BLaER1 treated with 17β-estradiol and CSF1 and Interleukin-3, amounts not matched to agents 10 nM and 100 nM (cell line): ENCODE measurements around the gene SNPH.
"Not testable (repeated sequence)": the region's sequence is repeated elsewhere in the genome, so short reads cannot be mapped to it uniquely, and the experiment has no call there.

Experiments used
- H3K27ac ChIP-seq, 11 experiments: shearing (Covaris generic); formaldehyde crosslinking; 2 replicates each; pipeline ENCODE4 v1.8.1; 2022
- H3K27me3 ChIP-seq, 11 experiments: shearing (Covaris generic); formaldehyde crosslinking; 2 replicates each; pipeline ENCODE4 v1.8.1; 2022
- H3K36me3 ChIP-seq, 11 experiments: shearing (Covaris generic); formaldehyde crosslinking; 2 replicates each; pipeline ENCODE4 v1.8.1; 2022
- H3K4me1 ChIP-seq, 10 experiments: shearing (Covaris generic); formaldehyde crosslinking; 2 replicates each; pipeline ENCODE4 v1.8.1; 2022
- H3K4me2 ChIP-seq, 11 experiments: shearing (Covaris generic); formaldehyde crosslinking; 2 replicates each; pipeline ENCODE4 v1.8.1; 2022
- H3K4me3 ChIP-seq, 10 experiments: shearing (Covaris generic); formaldehyde crosslinking; 2 replicates each; pipeline ENCODE4 v1.8.1; 2022
- H3K9ac ChIP-seq, 11 experiments: shearing (Covaris generic); formaldehyde crosslinking; 2 replicates each; pipeline ENCODE4 v1.8.1; 2022
- H3K9me3 ChIP-seq, 11 experiments: shearing (Covaris generic); formaldehyde crosslinking; replicated peaks in 1 of 11; 2 replicates each; pipeline ENCODE4 v1.8.1; 2022
- H4K20me1 ChIP-seq, 11 experiments: shearing (Covaris generic); formaldehyde crosslinking; 2 replicates each; pipeline ENCODE4 v1.8.1; 2022
- Cebpa-rat ChIP-seq, 11 experiments: shearing (Covaris generic); IDR thresholded peaks; 2 replicates each; pipeline ENCODE4 v1.8.1; 2022

Gene SNPH

GRCh38 chr20:1232286-1233111, 33.6 kb upstream of the SNPH start:
- Histone ChIP-seq H3K27me3 (peaks cover 5 to 12% (median 11%) of the 10 kb centered on the region in 11 experiments), H3K27ac (no peak overlapping the region), H3K9ac (no peak overlapping the region), H3K36me3 (no peaks in the 10 kb centered on the region), H4K20me1 (no peaks in the 10 kb centered on the region), H3K4me2 (no peak overlapping the region), H3K9me3 (no peaks in the 10 kb centered on the region), H3K4me3 (no peak overlapping the region), H3K4me1 (peaks cover 0 to 6% (median 0%) of the 10 kb centered on the region in 10 experiments; a peak in 4 of 20 replicates)
- no peak for TF ChIP-seq Cebpa-rat (IDR thresholded peaks at IDR 0.05)

GRCh38 chr20:1240549-1240948, 25.5 kb upstream of the SNPH start:
- H4K20me1 ChIP-seq: no peaks in the 10 kb centered on the region
- H3K4me1 ChIP-seq: peaks cover 5 to 9% (median 7%) of the 10 kb centered on the region in 10 experiments; a peak in 13 of 20 replicates
- H3K36me3 ChIP-seq: no peaks in the 10 kb centered on the region
- no peak for TF ChIP-seq Cebpa-rat (IDR thresholded peaks at IDR 0.05)
- H3K27ac ChIP-seq: no peak overlapping the region
- H3K4me2 ChIP-seq: no peak overlapping the region
- H3K27me3 ChIP-seq: no peaks in the 10 kb centered on the region
- no peaks in the 10 kb centered on the region for H3K9me3 ChIP-seq
- no peak overlapping the region for H3K4me3 ChIP-seq
- H3K9ac ChIP-seq: no peak overlapping the region

GRCh38 chr20:1241456-1241855, 24.6 kb upstream of the SNPH start:
- H3K9ac ChIP-seq: no peak overlapping the region
- no peak overlapping the region for H3K4me3 ChIP-seq
- H3K4me1 ChIP-seq: peaks cover 5 to 9% (median 7%) of the 10 kb centered on the region in 10 experiments; a peak in 13 of 20 replicates
- no peaks in the 10 kb centered on the region for H4K20me1 ChIP-seq
- H3K27me3 ChIP-seq: no peaks in the 10 kb centered on the region
- no peak for TF ChIP-seq Cebpa-rat (IDR thresholded peaks at IDR 0.05)
- no peaks in the 10 kb centered on the region for H3K36me3 ChIP-seq
- H3K9me3 ChIP-seq: no peaks in the 10 kb centered on the region
- H3K4me2 ChIP-seq: no peak overlapping the region
- no peak overlapping the region for H3K27ac ChIP-seq

DNA sequence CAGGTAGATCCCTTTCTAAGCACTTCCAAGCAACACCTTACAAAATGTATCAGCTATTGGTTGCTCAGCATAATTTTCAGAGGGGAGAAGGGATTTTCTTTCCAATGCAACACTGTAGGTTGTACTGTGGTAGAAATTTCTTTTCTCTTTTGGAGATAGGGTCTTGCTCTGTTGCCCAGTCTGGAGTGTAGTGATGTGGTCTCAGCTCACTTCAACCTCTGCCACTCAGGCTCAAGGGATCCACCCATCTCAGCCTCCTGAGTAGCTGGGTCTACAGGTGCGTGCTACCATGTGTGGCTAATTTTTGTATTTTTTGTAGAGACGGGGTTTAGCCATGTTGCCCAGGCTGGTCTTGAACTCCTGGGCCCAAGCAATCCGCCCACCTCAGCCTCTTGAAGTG, 24.0 kb upstream of the SNPH start:
- Histone ChIP-seq H3K4me2 (peak overlapping the region in 10 of 11 experiments; percentile 5 to 39 (median 26); a peak in 15 of 22 replicates), H3K4me1 (peaks cover 5 to 9% (median 7%) of the 10 kb centered on the region in 10 experiments; a peak in 13 of 20 replicates), H4K20me1 (no peaks in the 10 kb centered on the region), H3K36me3 (no peaks in the 10 kb centered on the region), H3K27ac (no peak overlapping the region), H3K9me3 (no peaks in the 10 kb centered on the region), H3K4me3 (no peak overlapping the region), H3K27me3 (no peaks in the 10 kb centered on the region), H3K9ac (no peak overlapping the region)
- no peak for TF ChIP-seq Cebpa-rat (IDR thresholded peaks at IDR 0.05)

- no peaks in the 10 kb centered on the region for H3K27me3 ChIP-seq
- H3K36me3 ChIP-seq: no peaks in the 10 kb centered on the region
- H3K9ac ChIP-seq: no peak overlapping the region
- H3K9me3 ChIP-seq: no peaks in the 10 kb centered on the region
- H3K27ac ChIP-seq: no peak overlapping the region
- peak overlapping the region in 10 of 11 experiments; percentile 5 to 39 (median 26); a peak in 14 of 22 replicates for H3K4me2 ChIP-seq
- peaks cover 5 to 9% (median 7%) of the 10 kb centered on the region in 10 experiments; a peak in 13 of 20 replicates for H3K4me1 ChIP-seq
- TF ChIP-seq Cebpa-rat (IDR thresholded peaks at IDR 0.05): no peak
- H4K20me1 ChIP-seq: no peaks in the 10 kb centered on the region
- no peak overlapping the region for H3K4me3 ChIP-seq
Measured at GRCh38 chr20:1242530-1242929, 23.6 kb upstream of the SNPH start.

GRCh38 chr20:1245578-1245977, 20.5 kb upstream of the SNPH start:
- Histone ChIP-seq H3K27ac (no peak overlapping the region), H4K20me1 (no peaks in the 10 kb centered on the region), H3K9ac (no peak overlapping the region), H3K4me3 (no peak overlapping the region), H3K4me1 (peaks cover 5 to 9% (median 7%) of the 10 kb centered on the region in 10 experiments; a peak in 13 of 20 replicates), H3K9me3 (peaks cover 0 to 1% (median 0%) of the 10 kb centered on the region in 11 experiments; a peak in 2 of 22 replicates), H3K36me3 (no peaks in the 10 kb centered on the region), H3K27me3 (no peaks in the 10 kb centered on the region), H3K4me2 (no peak overlapping the region)
- TF ChIP-seq Cebpa-rat (IDR thresholded peaks at IDR 0.05): no peak

DNA sequence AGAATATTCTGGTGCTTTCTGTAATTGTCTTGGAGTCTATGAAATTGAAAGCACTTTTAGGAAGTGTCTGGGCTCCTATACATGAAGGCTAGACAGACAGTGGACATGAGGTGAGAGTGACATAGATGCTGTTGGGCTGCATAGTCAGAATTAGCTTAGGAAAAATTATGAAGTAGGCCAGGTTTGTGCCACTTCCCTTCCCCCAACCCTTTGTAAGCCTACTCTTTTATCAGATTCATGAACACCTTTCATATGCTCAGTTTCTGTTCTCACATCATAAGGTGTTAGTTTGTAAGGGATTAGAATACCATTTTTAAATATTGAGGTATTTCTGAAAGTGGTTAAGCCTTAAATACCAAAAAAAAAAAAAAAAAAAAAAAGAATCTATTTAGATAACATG, 18.4 kb upstream of the SNPH start:
- no peak overlapping the region for H3K9ac ChIP-seq
- peaks cover 0 to 5% (median 0%) of the 10 kb centered on the region in 11 experiments; a peak in 2 of 22 replicates for H3K9me3 ChIP-seq
- no peaks in the 10 kb centered on the region for H4K20me1 ChIP-seq
- H3K36me3 ChIP-seq: no peaks in the 10 kb centered on the region
- H3K4me3 ChIP-seq: no peak overlapping the region
- peaks cover 0 to 2% (median 0%) of the 10 kb centered on the region in 10 experiments; a peak in 4 of 20 replicates for H3K4me1 ChIP-seq
- no peak overlapping the region for H3K27ac ChIP-seq
- TF ChIP-seq Cebpa-rat (IDR thresholded peaks at IDR 0.05): no peak
- H3K4me2 ChIP-seq: no peak overlapping the region
- H3K27me3 ChIP-seq: no peaks in the 10 kb centered on the region

- not testable (repeated sequence) for H3K9me3 ChIP-seq, H3K4me3 ChIP-seq, H3K4me2 ChIP-seq, H3K4me1 ChIP-seq, H3K36me3 ChIP-seq, H3K9ac ChIP-seq, H4K20me1 ChIP-seq, H3K27me3 ChIP-seq, H3K27ac ChIP-seq
Measured at GRCh38 chr20:1250282-1250681, 15.8 kb upstream of the SNPH start.

DNA sequence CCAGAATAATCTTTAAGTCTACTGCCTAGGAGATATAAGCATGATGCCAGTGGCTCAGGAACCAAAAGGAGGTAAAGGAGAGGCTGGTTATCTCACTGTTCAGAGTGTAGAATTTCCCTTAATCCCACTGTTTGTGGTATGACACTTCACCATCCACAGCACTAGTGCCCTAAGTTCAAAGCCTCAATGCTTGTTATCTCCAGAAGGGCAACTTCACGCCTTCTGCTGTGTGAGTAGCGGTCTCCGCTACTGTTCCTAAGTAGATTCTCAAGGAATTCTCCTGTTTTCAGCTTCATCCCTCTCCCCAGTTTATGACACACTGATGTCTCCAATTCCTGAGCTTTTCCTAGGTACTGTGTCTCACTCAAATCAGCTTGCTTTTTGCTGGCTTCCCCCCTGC, 13.7 kb upstream of the SNPH start:
- no peak overlapping the region for H3K4me2 ChIP-seq
- H3K9me3 ChIP-seq: peaks cover 3 to 17% (median 14%) of the 10 kb centered on the region in 11 experiments; a peak in 17 of 22 replicates
- H4K20me1 ChIP-seq: no peaks in the 10 kb centered on the region
- no peak overlapping the region for H3K27ac ChIP-seq
- TF ChIP-seq Cebpa-rat (IDR thresholded peaks at IDR 0.05): no peak
- no peaks in the 10 kb centered on the region for H3K27me3 ChIP-seq
- no peak overlapping the region for H3K9ac ChIP-seq
- H3K36me3 ChIP-seq: no peaks in the 10 kb centered on the region
- no peak overlapping the region for H3K4me3 ChIP-seq
- no peaks in the 10 kb centered on the region for H3K4me1 ChIP-seq

DNA sequence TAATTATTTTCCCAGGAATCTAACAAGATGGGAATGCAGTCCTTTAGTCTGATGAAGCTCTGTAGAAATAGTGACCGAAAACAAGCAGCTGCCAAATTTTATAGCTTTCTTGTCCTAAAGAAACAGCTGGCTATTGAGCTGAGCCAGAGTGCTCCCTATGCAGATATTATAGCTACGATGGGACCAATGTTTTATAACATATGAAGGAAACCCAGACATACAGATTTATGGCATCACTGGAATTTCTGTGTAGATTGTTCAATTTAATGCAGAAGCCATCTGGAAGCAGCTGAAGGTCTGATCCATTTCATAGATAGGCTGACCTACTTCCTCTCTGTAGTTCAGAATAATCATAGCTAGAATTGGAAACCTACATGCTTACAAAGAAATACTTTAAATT, 11.8 kb upstream of the SNPH start:
- Histone ChIP-seq H3K36me3 (no peaks in the 10 kb centered on the region), H3K4me1 (no peaks in the 10 kb centered on the region), H4K20me1 (no peaks in the 10 kb centered on the region), H3K27me3 (no peaks in the 10 kb centered on the region), H3K27ac (no peak overlapping the region), H3K4me2 (no peak overlapping the region), H3K9ac (no peak overlapping the region), H3K9me3 (peaks cover 3 to 17% (median 14%) of the 10 kb centered on the region in 11 experiments; a peak in 17 of 22 replicates), H3K4me3 (no peak overlapping the region)
- TF ChIP-seq Cebpa-rat (IDR thresholded peaks at IDR 0.05): no peak
